ENCODE results near the gene UEVLD. TPM values are rescaled to one million over a fixed set of nuclear protein-coding genes. Genes with fewer than 3 reads are reported as not detected.
"Not testable (repeated sequence)": the region's sequence is repeated elsewhere in the genome, so short reads cannot be mapped to it uniquely, and the experiment has no call there.

The UEVLD gene
- total RNA-seq, 1 donor from 2014 or later, result 17.4 TPM

- intact Hi-C loops (cut with micrococcal nuclease), result not testable (repeated sequence)
These were observed 5.6 kb upstream of the UEVLD start for GRCh38 chr11:18594088-18594487.

DNA sequence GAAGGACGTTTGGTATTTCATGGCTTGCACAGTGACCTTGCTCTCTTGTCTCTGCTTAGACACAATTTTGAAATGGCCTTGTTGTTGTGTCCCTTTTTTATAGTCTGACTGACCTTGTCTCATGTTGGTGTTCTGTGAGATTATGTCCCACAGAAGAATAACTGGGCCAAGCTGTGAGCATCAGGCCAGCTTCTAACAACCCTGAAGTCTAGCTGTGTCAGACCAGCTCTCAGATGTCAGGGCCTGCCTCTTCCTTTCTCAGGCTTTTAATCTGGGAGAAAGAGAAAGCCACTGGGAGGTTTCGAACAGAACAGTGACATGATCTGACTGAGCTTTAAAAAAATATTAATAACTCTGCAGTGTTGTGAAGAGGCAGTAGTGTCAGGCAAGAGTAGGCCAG, 2.0 kb upstream of the UEVLD start:
- intact Hi-C loops (cut with micrococcal nuclease), result no loop called here

GRCh38 chr11:18581825-18582224, 6.7 kb downstream of the UEVLD start:
- intact Hi-C loops (cut with micrococcal nuclease), result no loop called here

DNA sequence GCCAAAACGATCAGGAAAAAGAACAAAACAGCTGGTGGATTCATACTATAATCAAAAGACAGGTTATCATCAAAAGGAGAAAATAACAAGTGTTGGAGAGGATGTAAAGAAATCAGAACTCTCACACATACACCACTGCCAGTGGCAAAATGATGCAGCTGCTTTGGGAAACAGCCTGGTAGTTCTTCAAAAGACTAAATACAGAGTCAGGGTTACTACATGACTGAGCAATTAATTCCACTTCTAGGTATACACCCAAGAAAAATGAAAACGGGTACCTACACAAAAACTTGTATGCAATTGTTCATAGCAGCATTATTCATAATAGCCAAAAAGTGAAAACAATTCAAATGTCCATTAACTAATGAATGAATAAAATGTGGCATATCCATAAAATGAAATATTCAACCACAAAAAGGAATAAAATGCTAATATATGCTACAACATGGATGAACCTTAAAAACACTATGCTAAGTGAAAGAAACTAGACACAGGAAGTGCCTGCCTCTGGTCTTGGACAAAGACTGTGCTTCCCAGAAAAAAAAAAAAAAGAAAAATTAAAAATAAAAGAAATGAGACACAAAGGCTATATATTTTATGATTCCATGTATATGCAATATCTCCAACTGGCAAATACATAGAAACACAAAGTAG, 8.3 kb downstream of the UEVLD start:
- intact Hi-C loops (cut with micrococcal nuclease), result no loop called here

DNA sequence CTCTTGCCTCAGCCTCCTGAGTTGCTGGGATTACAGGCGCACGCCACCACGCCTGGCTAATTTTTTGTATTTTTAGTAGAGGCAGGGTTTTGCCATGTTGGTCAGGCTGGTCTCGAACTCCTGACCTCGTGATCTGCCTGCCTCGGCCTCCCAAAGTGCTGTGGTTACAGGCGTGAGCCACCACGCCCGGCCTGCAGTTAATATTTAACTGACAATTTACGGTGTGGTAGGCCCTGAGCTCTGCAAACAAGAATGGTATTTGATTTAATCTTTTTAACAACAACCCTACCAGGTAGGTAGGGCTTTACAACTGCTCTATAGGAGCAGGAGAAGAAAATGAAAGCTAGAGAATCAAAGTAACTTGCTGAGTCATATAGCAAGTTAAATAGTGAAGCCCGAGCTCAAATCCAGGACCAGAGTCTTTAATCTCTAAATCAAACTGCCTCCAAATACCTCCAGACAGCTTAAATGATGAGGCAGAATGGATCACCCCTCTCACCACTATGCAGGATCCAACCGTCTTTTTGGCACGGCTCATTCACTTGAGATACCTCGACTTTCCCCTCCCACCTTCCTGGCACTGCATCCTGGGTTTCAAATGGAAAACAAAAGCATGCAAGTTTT, 9.4 kb downstream of the UEVLD start:
- intact Hi-C loops (cut with micrococcal nuclease), result loop anchor here (1.0 to 2.0 kb wide), 2 partner anchors 8 to 38 kb away; no protein-coding TSS in a partner anchor

GRCh38 chr11:18575361-18575760, 13.2 kb downstream of the UEVLD start:
- intact Hi-C loops (cut with micrococcal nuclease), result no loop called here

DNA sequence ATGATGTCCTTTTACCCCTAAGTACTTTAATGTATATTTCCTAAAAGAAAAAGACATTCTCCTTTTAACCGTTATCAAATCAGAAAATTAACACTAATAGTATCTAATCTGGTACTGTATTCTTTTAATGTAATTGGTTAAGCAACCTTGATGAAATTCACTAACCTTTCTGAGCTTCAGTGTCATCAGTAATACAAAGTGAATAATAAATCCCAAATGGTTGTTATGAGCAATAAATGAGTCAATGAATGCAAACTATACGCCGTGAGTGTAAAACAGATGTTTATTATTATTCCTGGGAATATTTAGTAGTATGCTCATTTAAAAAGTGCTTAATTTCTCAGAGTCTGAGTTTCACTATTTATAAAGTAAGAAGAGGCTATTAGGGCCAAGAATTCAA, 21.5 kb downstream of the UEVLD start:
- intact Hi-C loops (cut with micrococcal nuclease), result no loop called here

DNA sequence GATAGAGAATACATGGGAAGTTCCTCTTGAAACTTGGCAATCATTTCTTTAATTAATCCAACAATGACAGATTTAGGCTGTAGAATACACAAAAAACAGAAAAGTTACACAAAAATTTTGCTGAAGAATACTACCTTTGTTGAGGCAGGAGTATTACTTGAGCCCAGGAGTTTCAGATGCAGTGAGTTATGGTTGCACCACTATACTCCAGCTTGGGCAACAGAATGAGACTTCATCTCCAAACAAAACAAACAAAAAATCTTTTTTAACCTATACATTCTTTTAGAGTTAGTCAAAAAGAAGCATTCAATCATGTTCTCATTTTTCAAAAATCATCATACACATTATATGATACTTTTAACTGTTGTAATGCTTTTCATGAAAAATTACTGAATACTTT, 22.1 kb downstream of the UEVLD start:
- intact Hi-C loops (cut with micrococcal nuclease), result no loop called here

GRCh38 chr11:18564149-18564548, 24.4 kb downstream of the UEVLD start:
- intact Hi-C loops (cut with micrococcal nuclease), result no loop called here

GRCh38 chr11:18563090-18563730, 25.3 kb downstream of the UEVLD start:
- intact Hi-C loops (cut with micrococcal nuclease), result no loop called here

DNA sequence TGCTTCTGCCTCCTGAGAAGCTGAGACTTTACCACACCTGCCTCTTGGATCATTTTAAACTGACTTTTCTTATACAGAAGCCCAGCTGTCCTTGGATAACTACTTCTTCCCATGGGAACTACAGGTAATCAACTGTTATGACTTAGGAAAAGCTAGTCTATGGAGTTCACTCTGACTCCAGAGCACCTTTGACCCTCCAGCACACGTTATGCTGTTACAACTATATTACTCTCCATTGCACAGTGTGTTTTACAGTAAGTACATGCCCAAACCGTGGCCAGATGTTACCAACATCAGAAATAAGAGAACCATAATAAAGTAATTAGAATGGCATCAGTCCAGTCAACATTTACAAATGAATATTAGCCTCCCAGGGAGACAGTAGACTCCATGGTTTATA, 40.5 kb downstream of the UEVLD start:
- intact Hi-C loops (cut with micrococcal nuclease), result no loop called here

DNA sequence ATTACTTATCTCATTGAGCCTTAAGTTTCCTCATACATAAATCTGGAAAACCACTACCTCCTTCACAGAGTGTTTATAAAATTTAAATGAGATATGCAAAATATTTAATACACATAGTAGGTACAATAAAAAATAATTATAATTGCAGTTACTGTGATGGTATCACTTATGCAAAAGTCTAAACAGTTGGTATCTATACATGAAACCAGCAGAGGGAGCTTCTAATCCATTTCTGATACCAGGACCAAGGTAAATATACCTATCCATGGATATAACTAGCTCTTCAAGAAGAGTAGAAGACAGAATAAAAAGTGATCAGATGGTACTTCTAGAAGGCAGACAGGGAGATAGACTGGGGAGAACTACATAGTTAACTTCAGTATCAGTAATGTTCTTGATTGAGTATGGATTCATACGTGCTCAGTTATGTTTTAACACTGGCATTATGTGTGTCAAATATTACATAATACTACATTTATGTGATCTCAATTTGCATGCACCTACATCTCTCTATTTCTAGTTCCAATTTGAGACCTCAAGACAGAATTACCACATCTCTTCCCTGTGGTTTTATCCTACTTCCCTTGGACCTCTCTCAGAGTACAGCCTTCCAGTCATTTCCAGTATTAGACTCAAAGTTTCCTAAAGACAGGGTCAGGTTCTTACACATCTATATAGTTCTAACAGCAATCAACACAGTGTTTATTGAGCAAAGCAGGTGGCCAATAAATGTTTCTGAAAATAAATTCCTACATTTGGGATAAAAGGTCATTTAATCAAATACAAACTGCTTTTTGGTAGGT, 48.1 kb downstream of the UEVLD start:
- intact Hi-C loops (cut with micrococcal nuclease), result loop anchor here (1.0 to 5.0 kb wide), 4 partner anchors 92 to 223 kb away; partner anchors contain the start of gene SPTY2D1

- intact Hi-C loops (cut with micrococcal nuclease), result no loop called here
These were observed 52.3 kb downstream of the UEVLD start for GRCh38 chr11:18536209-18536608.

DNA sequence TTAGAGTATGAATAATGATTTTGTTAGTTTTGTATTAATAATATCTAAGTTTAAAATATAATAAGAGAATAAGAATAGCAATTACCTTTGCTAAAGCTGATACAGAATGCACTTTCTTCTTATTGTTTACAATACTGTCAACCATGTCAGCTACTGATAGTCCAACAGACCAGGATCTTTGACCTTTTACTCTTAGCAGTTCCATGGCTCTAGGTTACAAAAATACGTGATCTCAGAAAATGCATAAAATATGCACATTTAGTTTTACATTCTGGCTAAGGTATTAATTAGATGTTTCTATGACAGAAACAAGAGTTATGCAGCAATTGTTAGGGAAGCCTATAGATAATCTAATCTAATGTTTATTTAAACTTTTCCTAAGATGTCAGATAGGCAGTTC, 54.3 kb downstream of the UEVLD start:
- intact Hi-C loops (cut with micrococcal nuclease), result no loop called here

- intact Hi-C loops (cut with micrococcal nuclease), result no loop called here
These were observed 55.2 kb downstream of the UEVLD start for GRCh38 chr11:18533365-18533764.

DNA sequence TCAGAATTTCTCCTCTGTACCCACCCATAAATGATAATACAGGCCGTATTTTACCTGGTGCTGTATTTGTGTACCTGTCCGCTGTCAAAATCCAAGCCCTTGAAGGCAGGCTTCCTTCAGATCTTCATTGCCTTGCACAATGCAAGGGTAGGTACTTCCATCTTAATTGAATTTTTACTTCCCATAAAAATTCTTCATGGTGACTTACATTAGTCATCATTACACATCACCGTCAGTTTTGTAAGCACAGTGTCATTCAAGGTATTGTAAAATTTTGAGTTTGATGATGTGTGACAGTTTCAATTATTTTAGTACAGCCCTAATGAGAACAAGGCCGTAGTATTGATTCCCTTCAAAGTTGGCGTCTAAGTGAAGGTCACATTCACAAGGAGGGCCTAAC, 61.0 kb downstream of the UEVLD start:
- intact Hi-C loops (cut with micrococcal nuclease), result loop anchor here (1.0 to 10.0 kb wide), 6 partner anchors 61 to 421 kb away; partner anchors contain the start of genes GTF2H1, HPS5, SAA2 and SAAL1

DNA sequence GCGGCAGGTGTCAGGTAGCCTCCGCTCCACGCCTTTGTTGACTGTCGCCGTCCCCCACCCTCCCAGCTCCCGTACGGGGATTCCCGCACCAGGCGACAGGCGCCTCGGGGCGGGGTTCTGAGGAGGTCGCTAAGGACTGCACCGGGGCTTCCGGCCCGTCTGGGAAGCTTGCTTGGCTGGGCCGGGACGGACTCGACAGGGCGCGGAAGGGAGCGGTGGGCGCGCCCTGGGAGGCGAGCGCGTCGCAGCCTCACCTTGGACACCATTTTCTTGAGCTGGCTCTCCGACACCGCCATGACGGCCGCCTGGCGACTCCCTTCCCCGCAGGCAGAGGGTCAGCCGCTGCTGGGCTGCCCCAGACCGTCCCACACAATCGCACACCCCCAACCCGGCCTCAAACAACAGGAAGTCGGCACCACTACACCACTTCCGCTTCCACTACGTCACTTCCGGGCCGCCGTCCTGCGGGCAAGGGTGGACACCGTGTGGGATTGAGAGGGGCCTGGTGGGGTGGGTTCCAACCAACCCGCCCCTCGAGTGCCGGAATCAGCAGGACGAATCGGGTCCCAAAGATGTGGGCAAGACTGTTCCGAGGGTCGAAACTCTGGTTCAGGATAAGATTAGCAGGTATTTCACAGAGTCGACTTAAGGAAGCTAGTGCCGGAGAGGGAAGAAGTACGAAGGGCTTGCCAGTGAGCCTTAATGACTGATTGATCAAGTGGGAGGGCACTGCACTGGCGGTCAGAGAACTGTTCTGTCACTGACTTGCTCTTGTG, 61.8 kb downstream of the UEVLD start, which contains the start of gene TSG101:
Gene TSG101, minus strand, starts transcription at position 422 of the 776 bp plus-strand sequence. Its CDS starts 126 bp downstream, at position 296.
- intact Hi-C loops (cut with micrococcal nuclease), result loop anchor here (1.0 to 10.0 kb wide), 9 partner anchors 62 to 514 kb away; partner anchors contain the start of genes GTF2H1, HPS5, SAA2 and SAAL1

DNA sequence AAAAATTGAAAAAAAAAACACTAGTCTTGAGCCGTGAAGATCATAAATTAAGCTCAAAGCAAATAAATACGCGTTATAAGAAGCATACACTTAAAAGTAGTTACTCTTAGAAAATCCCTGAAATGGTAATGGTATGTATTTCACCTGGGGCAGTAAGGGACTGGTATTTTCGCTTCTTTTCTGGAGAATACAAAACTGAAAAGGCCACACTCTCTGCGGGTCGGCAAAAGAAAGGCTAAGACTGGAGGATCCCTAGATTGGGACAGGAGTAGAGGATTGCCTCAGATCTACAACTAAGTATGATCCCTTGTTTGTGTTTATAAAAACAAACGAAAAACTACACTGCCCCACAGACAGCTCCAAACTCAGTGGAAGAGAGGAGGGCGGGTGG, 62.4 kb downstream of the UEVLD start:
- intact Hi-C loops (cut with micrococcal nuclease), result loop anchor here (1.0 to 10.0 kb wide), 8 partner anchors 63 to 514 kb away; partner anchors contain the start of genes SAA2, SAAL1, SPTY2D1 and UEVLD

DNA sequence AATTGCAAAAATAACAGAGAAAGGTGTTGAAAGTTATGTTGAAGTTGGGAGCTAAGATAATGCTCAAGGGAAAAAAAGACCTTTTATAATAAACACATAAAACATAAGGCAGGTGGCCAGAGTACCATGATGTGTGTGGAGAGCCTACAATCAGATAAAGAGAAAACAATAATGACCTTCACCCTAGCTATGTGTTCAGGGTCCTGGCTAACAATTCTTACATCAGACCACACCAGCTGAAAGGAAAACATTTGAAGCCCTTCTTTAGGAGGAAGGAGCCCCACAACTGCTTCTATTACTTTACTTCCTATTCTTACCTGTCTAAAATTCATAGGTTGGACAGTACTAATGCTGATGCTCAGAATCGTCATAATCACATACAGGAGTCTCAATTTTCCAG, 64.3 kb downstream of the UEVLD start:
- intact Hi-C loops (cut with micrococcal nuclease), result loop anchor here (10.0 kb wide), 1 partner anchor 279 kb away; the partner anchor contains the start of gene SAA2

DNA sequence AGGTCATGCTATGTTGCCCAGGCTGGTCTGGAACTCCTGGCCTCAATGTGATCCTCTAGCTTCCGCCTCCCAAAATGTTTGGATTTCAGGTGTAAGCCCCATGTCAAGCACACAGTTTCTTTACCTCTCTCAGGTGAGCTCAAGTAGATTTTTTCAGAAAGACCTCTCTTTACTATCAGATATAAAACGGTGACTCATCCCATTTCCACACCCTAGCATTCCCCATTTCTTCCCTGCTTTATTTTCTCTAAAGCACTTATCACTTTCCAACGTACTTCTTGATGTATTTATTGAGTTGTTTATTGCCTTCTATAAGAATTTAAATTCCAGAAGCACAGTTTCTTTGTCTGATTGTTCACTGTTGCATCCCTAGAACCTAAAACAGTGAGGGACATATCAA, 65.5 kb downstream of the UEVLD start:
- intact Hi-C loops (cut with micrococcal nuclease), result loop anchor here (10.0 kb wide), 1 partner anchor 278 kb away; the partner anchor contains the start of gene SAA2
